ENCODE results near the gene ZNF662.

Gene ZNF662

DNA sequence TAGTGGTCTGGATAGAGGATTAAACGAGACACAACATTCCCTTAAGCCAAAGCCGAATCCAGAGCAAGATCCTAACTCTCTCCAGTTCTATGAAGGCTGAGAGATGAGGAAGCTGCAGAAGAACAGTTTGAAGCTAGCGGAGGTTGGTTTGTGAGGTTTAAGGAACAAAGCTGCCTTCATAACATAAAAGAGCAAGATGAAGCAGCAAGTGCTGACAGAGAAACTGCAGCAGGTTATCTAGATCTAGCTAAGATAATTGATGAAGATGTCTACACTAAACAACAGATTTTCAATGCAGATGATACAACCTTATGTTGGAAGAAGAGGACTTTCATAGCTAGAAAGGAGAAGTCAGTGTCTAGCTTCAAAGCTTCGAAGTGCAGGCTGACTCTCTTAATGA lies 58.3 kb downstream of the ZNF662 start:
- DNase-seq = no peak
- in situ Hi-C loops (cut with HindIII; ENCODE audit: low pct_ligation_motif_present, low sequenced_read_pairs) = no loop called here
- Histone ChIP-seq H3K4me3 (ENCODE audit: low read depth, low read length) (no peak overlapping the region), H3K27me3 (replicated peaks) (no peaks in the 10 kb centered on the region), H3K36me3 (replicated peaks) (no peaks in the 10 kb centered on the region), H3K27ac (no peak overlapping the region)
- TF ChIP-seq, protein P1, sequence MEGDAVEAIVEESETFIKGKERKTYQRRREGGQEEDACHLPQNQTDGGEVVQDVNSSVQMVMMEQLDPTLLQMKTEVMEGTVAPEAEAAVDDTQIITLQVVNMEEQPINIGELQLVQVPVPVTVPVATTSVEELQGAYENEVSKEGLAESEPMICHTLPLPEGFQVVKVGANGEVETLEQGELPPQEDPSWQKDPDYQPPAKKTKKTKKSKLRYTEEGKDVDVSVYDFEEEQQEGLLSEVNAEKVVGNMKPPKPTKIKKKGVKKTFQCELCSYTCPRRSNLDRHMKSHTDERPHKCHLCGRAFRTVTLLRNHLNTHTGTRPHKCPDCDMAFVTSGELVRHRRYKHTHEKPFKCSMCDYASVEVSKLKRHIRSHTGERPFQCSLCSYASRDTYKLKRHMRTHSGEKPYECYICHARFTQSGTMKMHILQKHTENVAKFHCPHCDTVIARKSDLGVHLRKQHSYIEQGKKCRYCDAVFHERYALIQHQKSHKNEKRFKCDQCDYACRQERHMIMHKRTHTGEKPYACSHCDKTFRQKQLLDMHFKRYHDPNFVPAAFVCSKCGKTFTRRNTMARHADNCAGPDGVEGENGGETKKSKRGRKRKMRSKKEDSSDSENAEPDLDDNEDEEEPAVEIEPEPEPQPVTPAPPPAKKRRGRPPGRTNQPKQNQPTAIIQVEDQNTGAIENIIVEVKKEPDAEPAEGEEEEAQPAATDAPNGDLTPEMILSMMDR (IDR thresholded peaks at IDR 0.05; ENCODE audit: low read depth, low read length, missing control alignments) = no peak

All from brain microvascular endothelial cell (primary cell).